ENCODE measurements around the gene TMEM170B.

TMEM170B gene

GRCh38 chr6:11537229-11538051, at the start of gene TMEM170B:
TSS of gene TMEM170B (plus strand) at chr6:11537749. CDS start at chr6:11538278, 529 bp downstream.
- H3K27me3 Mint-ChIP-seq (ENCODE audit: low read depth): peaks cover 66% of the 10 kb centered on the region
- H3K4me1 Mint-ChIP-seq (ENCODE audit: low read depth): peaks cover 5% of the 10 kb centered on the region
- H3K27ac Mint-ChIP-seq: peak within 1 kb of the TSS; percentile 37
- H3K4me3 Mint-ChIP-seq: peak within 1 kb of the TSS; percentile 78
- H3K36me3 Mint-ChIP-seq (ENCODE audit: low read depth): no peaks in the 10 kb centered on the region
- no peaks in the 10 kb centered on the region for H3K9me3 Mint-ChIP-seq
- peak; percentile 87 for DNase-seq (ENCODE audit: low spot score)

GRCh38 chr6:11490996-11491395, 46.6 kb upstream of the TMEM170B start:
- Mint-ChIP-seq H3K4me3 (no peak overlapping the region), H3K27ac (no peak overlapping the region), H3K4me1 (ENCODE audit: low read depth) (peaks cover 2% of the 10 kb centered on the region), H3K27me3 (ENCODE audit: low read depth) (peaks cover 4% of the 10 kb centered on the region), H3K9me3 (no peaks in the 10 kb centered on the region), H3K36me3 (ENCODE audit: low read depth) (no peaks in the 10 kb centered on the region)
- DNase-seq (ENCODE audit: low spot score): no peak

- no peak overlapping the region for H3K27ac Mint-ChIP-seq
- H3K36me3 Mint-ChIP-seq (ENCODE audit: low read depth): no peaks in the 10 kb centered on the region
- DNase-seq (ENCODE audit: low spot score): no peak
- no peak overlapping the region for H3K4me3 Mint-ChIP-seq
- H3K9me3 Mint-ChIP-seq: no peaks in the 10 kb centered on the region
- H3K27me3 Mint-ChIP-seq (ENCODE audit: low read depth): peaks cover 4% of the 10 kb centered on the region
- H3K4me1 Mint-ChIP-seq (ENCODE audit: low read depth): peaks cover 2% of the 10 kb centered on the region
These were observed 45.7 kb upstream of the TMEM170B start for GRCh38 chr6:11491596-11492463.

- no peaks in the 10 kb centered on the region for H3K9me3 Mint-ChIP-seq
- H3K27me3 Mint-ChIP-seq (ENCODE audit: low read depth): peaks cover 3% of the 10 kb centered on the region
- H3K36me3 Mint-ChIP-seq (ENCODE audit: low read depth): no peaks in the 10 kb centered on the region
- peaks cover 2% of the 10 kb centered on the region for H3K4me1 Mint-ChIP-seq (ENCODE audit: low read depth)
- no peak overlapping the region for H3K4me3 Mint-ChIP-seq
- no peak overlapping the region for H3K27ac Mint-ChIP-seq
- DNase-seq (ENCODE audit: low spot score): no peak
These were observed 44.9 kb upstream of the TMEM170B start for GRCh38 chr6:11492464-11493290.

GRCh38 chr6:11493974-11494373, 43.6 kb upstream of the TMEM170B start:
- Mint-ChIP-seq H3K36me3 (ENCODE audit: low read depth) (no peaks in the 10 kb centered on the region), H3K4me1 (ENCODE audit: low read depth) (peaks cover 2% of the 10 kb centered on the region), H3K4me3 (no peak overlapping the region), H3K27me3 (ENCODE audit: low read depth) (peaks cover 3% of the 10 kb centered on the region), H3K9me3 (no peaks in the 10 kb centered on the region), H3K27ac (no peak overlapping the region)
- DNase-seq (ENCODE audit: low spot score): no peak

GRCh38 chr6:11494786-11495564, 42.6 kb upstream of the TMEM170B start:
- Mint-ChIP-seq H3K36me3 (ENCODE audit: low read depth) (no peaks in the 10 kb centered on the region), H3K9me3 (no peaks in the 10 kb centered on the region), H3K4me1 (ENCODE audit: low read depth) (peaks cover 2% of the 10 kb centered on the region), H3K4me3 (no peak overlapping the region), H3K27me3 (ENCODE audit: low read depth) (no peaks in the 10 kb centered on the region), H3K27ac (no peak overlapping the region)
- no peak for DNase-seq (ENCODE audit: low spot score)

- Mint-ChIP-seq H3K4me1 (ENCODE audit: low read depth) (peaks cover 2% of the 10 kb centered on the region), H3K27me3 (ENCODE audit: low read depth) (no peaks in the 10 kb centered on the region), H3K4me3 (no peak overlapping the region), H3K9me3 (no peaks in the 10 kb centered on the region), H3K27ac (no peak overlapping the region), H3K36me3 (ENCODE audit: low read depth) (no peaks in the 10 kb centered on the region)
- no peak for DNase-seq (ENCODE audit: low spot score)
These were observed 41.9 kb upstream of the TMEM170B start for GRCh38 chr6:11495565-11496145.

- no peak overlapping the region for H3K4me3 Mint-ChIP-seq
- no peaks in the 10 kb centered on the region for H3K36me3 Mint-ChIP-seq (ENCODE audit: low read depth)
- H3K9me3 Mint-ChIP-seq: no peaks in the 10 kb centered on the region
- no peak overlapping the region for H3K27ac Mint-ChIP-seq
- peak; percentile 69 for DNase-seq (ENCODE audit: low spot score)
- peaks cover 2% of the 10 kb centered on the region for H3K27me3 Mint-ChIP-seq (ENCODE audit: low read depth)
- peaks cover 2% of the 10 kb centered on the region for H3K4me1 Mint-ChIP-seq (ENCODE audit: low read depth)
These were observed 41.1 kb upstream of the TMEM170B start for GRCh38 chr6:11496152-11497060.

- Mint-ChIP-seq H3K9me3 (no peaks in the 10 kb centered on the region), H3K4me1 (ENCODE audit: low read depth) (peaks cover 2% of the 10 kb centered on the region), H3K36me3 (ENCODE audit: low read depth) (no peaks in the 10 kb centered on the region), H3K27ac (no peak overlapping the region), H3K27me3 (ENCODE audit: low read depth) (peaks cover 2% of the 10 kb centered on the region), H3K4me3 (no peak overlapping the region)
- DNase-seq (ENCODE audit: low spot score): no peak
These were observed 40.4 kb upstream of the TMEM170B start for GRCh38 chr6:11497107-11497506.

- Mint-ChIP-seq H3K9me3 (no peaks in the 10 kb centered on the region), H3K27ac (no peak overlapping the region), H3K27me3 (ENCODE audit: low read depth) (peaks cover 2% of the 10 kb centered on the region), H3K4me3 (no peak overlapping the region), H3K36me3 (ENCODE audit: low read depth) (no peaks in the 10 kb centered on the region), H3K4me1 (ENCODE audit: low read depth) (peaks cover 2% of the 10 kb centered on the region)
- no peak for DNase-seq (ENCODE audit: low spot score)
These were observed 39.7 kb upstream of the TMEM170B start for GRCh38 chr6:11497881-11498280.

GRCh38 chr6:11500008-11500407, 37.5 kb upstream of the TMEM170B start:
- H3K27me3 Mint-ChIP-seq (ENCODE audit: low read depth): peaks cover 12% of the 10 kb centered on the region

GRCh38 chr6:11509471-11509870, 28.1 kb upstream of the TMEM170B start:
- Mint-ChIP-seq H3K4me3 (no peak overlapping the region), H3K36me3 (ENCODE audit: low read depth) (no peaks in the 10 kb centered on the region), H3K27me3 (ENCODE audit: low read depth) (peaks cover 41% of the 10 kb centered on the region), H3K27ac (no peak overlapping the region), H3K4me1 (ENCODE audit: low read depth) (no peaks in the 10 kb centered on the region), H3K9me3 (no peaks in the 10 kb centered on the region)
- no peak for DNase-seq (ENCODE audit: low spot score)

More at GRCh38 chr6:11500008-11500407, 37.5 kb upstream of the TMEM170B start:
- Mint-ChIP-seq H3K4me1 (ENCODE audit: low read depth) (peaks cover 2% of the 10 kb centered on the region), H3K36me3 (ENCODE audit: low read depth) (no peaks in the 10 kb centered on the region), H3K27ac (no peak overlapping the region), H3K9me3 (no peaks in the 10 kb centered on the region), H3K4me3 (no peak overlapping the region)
- no peak for DNase-seq (ENCODE audit: low spot score)
